GM19438 (cell line): ENCODE results near the gene STARD7.
"Not testable (repeated sequence)": the region's sequence is repeated elsewhere in the genome, so short reads cannot be mapped to it uniquely, and the experiment has no call there.

Source experiments
- ATAC-seq: cut with Tn5 transposase; IDR thresholded peaks from one replicate; pipeline ENCODE4 v1.9.1; 2021; ENCODE audit warnings: low read depth; ENCODE audit not compliant: unreplicated experiment

The STARD7 gene

DNA sequence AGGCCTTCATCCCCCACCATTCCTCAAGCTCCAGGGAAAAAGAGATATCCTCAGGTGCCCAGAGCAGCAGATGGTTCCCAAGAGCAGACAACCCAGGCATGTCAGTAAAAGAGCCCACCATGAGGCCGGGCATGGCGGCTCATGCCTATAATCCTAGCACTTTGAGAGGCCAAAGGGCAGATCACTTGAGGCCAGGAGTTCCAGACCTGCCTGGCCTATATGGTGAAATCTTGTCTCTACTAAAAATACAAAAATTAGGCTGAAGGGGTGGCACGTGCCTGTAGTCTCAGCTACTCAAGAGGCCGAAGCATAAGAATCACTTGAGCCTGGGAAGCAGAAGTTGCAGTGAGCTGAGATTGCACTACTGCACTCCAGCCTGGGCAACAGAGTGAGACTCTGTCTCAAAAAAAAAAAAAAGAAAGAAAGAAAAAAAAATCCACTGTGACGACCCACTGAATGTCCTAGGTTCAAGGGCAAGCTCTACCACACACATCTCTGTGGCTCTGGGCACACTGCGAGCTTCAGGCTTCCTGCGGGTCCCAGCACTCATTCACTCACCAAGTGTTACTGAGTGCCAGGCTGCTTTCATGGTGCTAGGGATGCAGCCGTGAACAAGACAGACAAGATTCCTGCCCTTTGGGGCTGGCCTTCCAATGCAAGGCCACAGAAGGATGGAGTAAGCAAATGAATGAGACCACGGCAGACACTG lies 56.9 kb downstream of the STARD7 start:
- no peak for ATAC-seq

DNA sequence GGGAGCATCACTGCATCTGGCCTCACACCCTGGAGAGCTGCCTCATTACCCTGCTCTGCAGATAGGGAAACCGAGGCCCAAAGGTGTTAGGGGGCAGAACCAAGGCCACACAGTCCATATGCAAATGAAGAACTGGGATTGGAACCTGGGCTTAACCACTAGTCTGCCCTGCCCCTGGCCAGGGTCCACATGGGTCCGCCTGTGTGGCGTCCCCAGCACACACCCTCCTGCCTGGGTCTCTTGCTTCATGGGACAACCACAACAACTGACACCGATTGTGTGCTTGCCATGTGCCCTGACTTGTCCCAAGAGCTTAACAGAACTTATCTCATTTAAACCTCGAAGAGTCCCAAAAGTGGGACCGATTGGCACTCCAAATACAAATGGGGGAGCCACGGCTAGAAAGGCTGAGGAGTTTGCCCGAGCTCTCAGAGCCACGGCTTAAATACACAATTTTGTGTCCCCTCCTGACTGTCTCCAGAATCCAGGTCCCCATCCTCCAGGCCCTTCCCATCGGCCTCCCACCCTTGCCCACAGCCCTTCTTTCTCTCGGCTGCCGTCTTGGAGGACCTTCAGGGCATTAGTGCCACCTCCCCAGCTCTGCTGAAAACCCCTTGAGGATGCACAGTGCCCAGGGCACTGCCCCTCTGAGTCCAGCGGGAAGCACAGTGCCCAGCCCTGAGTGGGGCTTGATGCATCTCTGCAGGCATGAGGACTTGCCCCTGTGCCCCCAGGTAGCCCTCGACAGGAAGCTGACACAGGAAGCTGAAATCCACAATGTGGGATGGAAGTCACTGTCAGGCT lies 57.6 kb downstream of the STARD7 start:
- no peak for ATAC-seq

GRCh38 chr2:96150007-96150640 lies 58.5 kb downstream of the STARD7 start:
- ATAC-seq = no peak

- ATAC-seq = no peak
Measured at GRCh38 chr2:96148410-96149217, 60.0 kb downstream of the STARD7 start.

DNA sequence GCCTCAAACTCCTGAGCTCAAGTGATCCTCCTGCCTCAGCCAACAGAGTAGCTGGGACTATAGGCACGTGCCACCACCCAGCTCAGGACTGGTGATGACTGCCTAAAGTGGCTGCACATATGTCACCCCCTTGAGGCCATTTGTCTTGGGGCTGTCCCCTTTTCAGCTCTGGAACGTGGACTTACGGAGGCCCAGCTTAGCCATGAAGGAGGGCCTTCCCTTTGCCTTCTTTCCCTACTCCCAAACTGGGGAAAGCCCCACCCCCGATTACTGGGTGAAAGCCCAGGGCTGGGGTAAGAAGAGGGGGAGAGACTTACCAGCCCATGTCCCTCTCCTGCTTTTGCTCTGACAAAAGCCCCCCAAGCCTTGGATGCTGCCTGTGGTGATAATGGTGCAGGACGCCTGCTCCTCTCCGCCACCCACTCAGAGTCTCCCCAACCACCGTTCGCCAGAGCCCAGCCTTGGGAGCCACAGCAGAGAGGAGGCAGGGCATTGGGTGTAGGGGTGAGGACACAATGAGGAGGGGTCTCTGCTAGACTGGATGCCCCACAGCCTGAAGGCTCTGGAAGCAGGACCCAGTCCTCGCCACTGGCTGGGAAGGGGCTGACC lies 60.9 kb downstream of the STARD7 start:
- no peak for ATAC-seq

DNA sequence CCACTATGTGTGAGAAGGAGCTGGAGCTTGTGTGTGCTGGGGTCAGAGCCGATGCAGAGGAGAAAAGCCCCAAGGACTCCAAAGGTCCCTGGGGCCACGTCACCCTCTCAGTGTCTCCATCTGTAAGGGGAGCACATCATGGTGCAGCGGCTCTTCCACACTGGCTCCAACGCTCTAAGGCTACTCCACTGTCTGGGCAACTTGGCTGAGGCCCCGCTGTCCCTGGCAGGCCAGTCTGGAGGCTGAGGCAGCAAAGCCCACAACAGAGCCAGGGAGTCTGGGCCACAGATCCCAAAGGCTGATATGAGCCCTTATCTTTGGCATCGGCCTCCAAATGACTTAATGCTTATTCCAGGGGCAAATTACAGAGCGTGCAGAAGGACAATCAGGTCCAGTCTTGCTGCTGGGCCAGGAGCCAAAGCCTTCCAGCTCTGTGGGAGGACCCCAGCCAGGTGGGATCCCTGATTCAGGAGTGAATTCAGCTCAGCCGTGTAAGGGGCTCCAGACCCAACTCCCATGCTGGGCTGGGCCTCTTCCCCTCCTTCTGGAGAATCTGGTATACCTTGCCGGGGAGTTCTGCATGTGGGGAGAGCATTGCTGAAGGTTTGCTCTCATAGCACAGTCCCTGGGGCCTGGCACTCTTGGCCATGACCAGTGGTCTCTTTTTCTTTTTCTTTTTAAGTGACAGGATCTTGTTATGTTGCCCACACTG lies 61.6 kb downstream of the STARD7 start:
- no peak for ATAC-seq

- peak; percentile 35 for ATAC-seq
Measured at GRCh38 chr2:96146153-96146880, 62.3 kb downstream of the STARD7 start.

- ATAC-seq = no peak
Measured at GRCh38 chr2:96145848-96146152, 62.8 kb downstream of the STARD7 start.

DNA sequence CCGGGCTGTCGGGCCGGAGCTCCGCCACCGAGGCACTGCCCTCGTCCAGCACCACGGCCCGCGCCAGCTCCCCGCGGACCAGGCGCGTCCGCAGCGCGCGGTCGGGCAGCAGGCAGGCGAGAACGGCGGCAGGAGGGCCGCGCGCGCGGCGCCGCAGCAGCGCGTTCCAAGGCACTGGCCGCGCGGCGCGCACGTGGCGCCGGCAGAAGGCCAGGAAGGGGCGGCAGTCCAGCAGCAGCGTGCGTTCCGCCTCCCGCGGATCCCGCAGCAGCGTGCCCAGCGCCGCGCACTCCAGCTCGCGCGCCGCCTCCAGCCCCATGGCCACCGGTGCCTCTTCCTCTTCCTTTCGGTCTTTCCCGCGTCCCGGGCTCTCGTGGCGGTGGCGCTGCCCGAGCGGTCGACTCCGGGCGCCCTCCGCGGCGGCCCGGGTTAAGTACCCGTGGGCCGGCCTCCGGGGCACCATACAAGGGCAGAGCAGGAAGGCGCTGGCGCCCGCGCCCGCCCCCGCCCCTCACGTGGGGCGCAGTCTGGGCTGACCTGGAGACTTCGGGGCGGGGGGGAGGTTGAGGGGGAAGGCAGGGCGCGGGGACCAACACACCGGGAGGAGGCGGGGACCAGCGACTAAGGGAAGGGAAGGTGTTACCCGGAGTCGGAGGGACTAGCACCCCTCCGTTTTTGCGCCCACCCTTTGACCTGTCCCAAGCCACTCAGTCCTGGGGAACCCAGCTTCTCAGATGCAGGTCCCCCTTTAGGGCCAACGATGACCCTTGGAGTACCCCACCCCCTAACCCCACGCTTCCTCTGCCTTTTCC lies 63.4 kb downstream of the STARD7 start, which contains the start of gene DUSP2:
TSS of gene DUSP2 (minus strand) at position 405 of the 812 bp plus-strand sequence. CDS start at position 319, 86 bp downstream.
- ATAC-seq = peak; percentile 53

DNA sequence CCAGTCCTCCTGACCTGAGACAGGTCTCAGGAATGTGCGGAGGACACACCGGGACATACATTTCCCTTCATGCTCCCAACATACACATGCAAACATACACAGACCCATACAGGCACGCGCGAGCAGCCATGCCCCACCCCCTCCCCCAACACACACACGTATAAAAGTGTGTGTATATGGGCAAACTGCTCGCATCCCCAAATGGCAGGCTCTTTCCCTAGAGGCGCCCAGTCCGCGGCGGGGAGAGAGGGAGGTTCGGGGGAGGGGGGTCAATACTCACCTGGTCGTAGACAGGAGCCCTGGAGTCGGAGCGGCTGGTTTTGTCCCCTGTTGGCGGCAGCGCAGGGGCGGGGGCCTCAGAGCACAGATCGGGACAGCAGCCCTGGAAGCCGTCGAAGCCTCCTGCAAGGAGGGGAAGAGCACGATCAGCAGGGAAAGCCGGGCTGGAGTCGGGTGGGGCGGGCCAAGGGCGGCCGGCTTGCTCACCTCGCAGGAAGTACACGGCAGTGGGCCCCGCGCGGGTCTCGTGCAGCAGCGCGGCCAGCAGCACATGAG lies 64.1 kb downstream of the STARD7 start:
- peak; percentile 1 for ATAC-seq

GRCh38 chr2:96143848-96144480 lies 64.7 kb downstream of the STARD7 start:
- ATAC-seq = no peak

GRCh38 chr2:96143231-96143847 lies 65.3 kb downstream of the STARD7 start:
- no peak for ATAC-seq

- no peak for ATAC-seq
Measured at GRCh38 chr2:96142217-96143113, 66.2 kb downstream of the STARD7 start.

- not testable (repeated sequence) for ATAC-seq
Measured at GRCh38 chr2:96141624-96141967, 67.0 kb downstream of the STARD7 start.

DNA sequence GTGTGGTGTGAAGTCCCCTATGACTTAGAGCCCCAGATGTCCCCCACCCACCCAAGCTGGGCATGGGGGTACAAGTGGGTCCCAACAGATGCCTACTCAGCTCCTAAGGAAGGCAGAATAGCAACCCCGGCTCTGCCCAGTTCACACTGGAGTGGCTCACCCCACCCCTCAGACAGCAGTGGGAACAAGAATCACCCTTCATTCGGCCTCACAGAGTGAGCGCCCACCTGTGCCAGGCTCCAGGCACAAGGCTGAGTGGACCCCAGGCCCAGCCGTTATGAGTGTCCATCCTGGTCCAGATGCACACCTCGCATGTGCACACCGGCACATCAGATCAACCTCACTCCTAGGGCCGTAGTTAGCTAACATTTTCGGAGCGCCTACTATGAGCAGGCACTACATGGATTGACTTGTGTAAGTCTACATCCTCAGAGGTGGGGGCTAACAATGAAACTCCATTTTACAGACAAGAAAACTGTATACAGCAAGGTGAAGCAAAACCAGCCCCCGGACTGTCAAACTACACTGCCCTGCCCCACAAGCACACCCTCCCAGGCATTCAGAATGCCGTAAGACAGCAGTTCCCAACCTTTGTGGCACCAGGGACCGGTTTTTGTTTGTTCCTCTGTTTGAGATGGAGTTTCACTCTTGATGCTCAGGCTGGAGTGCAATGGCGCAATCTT lies 67.5 kb downstream of the STARD7 start:
- no peak for ATAC-seq
